Naive B cell (primary cell): ENCODE results near the gene PITPNM3. TPM values are rescaled to one million over a fixed set of nuclear protein-coding genes. Genes with fewer than 3 reads are reported as not detected.

Source experiments
- ATAC-seq, 2 donors: fragments of 150-1000 bp; cut with Tn5 transposase; 2 replicates each; pipeline ENCODE4 v1.10.0; 2021; ENCODE audit warnings: low read depth in 2 of 2, mild to moderate bottlenecking in 2 of 2, moderate library complexity in 2 of 2
- DNase-seq: peaks from one replicate; pipeline ENCODE4 v3.0.0; 2022
- H3K27ac Mint-ChIP-seq, 6 donors: one replicate each; pipeline ENCODE4 v1.8.0; 2020 to 2022; ENCODE audit warnings: mild to moderate bottlenecking in 6 of 6, mixed read lengths in 6 of 6, moderate library complexity in 5 of 6, inconsistent platforms in 2 of 6
- H3K27me3 Mint-ChIP-seq, 3 donors: one replicate each; pipeline ENCODE4 v1.8.0; 2021 to 2022; ENCODE audit warnings: mixed read lengths in 3 of 3, mild to moderate bottlenecking in 1 of 3
- H3K36me3 Mint-ChIP-seq, 2 donors: one replicate each; pipeline ENCODE4 v1.8.0; 2020 to 2022; ENCODE audit warnings: mixed read lengths in 2 of 2, inconsistent platforms in 1 of 2, mild to moderate bottlenecking in 1 of 2
- H3K4me1 Mint-ChIP-seq, 3 donors: one replicate each; pipeline ENCODE4 v1.8.0; 2020 to 2022; ENCODE audit warnings: mixed read lengths in 3 of 3, inconsistent platforms in 1 of 3, mild to moderate bottlenecking in 1 of 3, moderate library complexity in 1 of 3
- H3K4me3 Mint-ChIP-seq, 8 donors: one replicate each; pipeline ENCODE4 v1.8.0; 2020 to 2022; ENCODE audit warnings: mild to moderate bottlenecking in 8 of 8, mixed read lengths in 8 of 8, moderate library complexity in 8 of 8, inconsistent platforms in 2 of 8
- H3K9me3 Mint-ChIP-seq, 7 donors: one replicate each; pipeline ENCODE4 v1.8.0; 2020 to 2022; ENCODE audit warnings: mixed read lengths in 7 of 7, mild to moderate bottlenecking in 5 of 7, inconsistent platforms in 2 of 7, moderate library complexity in 1 of 7
- polyA plus RNA-seq, 6 donors: library from polyadenylated mRNA; unstranded; fragments of 300-500 nt; fragmentation: Illumina TruSeq; gene quantifications; one replicate each; pipeline ENCODE4 v1.2.3, GENCODE V29; 2021; ENCODE audit warnings: low read depth in 6 of 6

PITPNM3 gene
- polyA plus RNA-seq, 6 donors from 2014 or later: 0.04 to 0.12 (median 0.07) TPM; not detected in 3

GRCh38 chr17:6508016-6508415 is 48.3 kb downstream of the PITPNM3 start:
- no peak overlapping the region for H3K27ac Mint-ChIP-seq

GRCh38 chr17:6507535-6507934 is 48.8 kb downstream of the PITPNM3 start:
- H3K9me3 Mint-ChIP-seq: no peaks in the 10 kb centered on the region
- DNase-seq (no peak), ATAC-seq (no peak)
- peaks cover 0 to 5% (median 4%) of the 10 kb centered on the region in 3 donors for H3K4me1 Mint-ChIP-seq
- H3K36me3 Mint-ChIP-seq: no peaks in the 10 kb centered on the region
- H3K27me3 Mint-ChIP-seq: peaks cover 0 to 18% (median 15%) of the 10 kb centered on the region in 3 donors
- H3K27ac Mint-ChIP-seq: no peak overlapping the region
- no peak overlapping the region for H3K4me3 Mint-ChIP-seq

More at GRCh38 chr17:6508016-6508415, 48.3 kb downstream of the PITPNM3 start:
- peaks cover 0 to 5% (median 4%) of the 10 kb centered on the region in 3 donors for H3K4me1 Mint-ChIP-seq
- H3K27me3 Mint-ChIP-seq: peaks cover 0 to 23% (median 15%) of the 10 kb centered on the region in 3 donors
- H3K36me3 Mint-ChIP-seq: no peaks in the 10 kb centered on the region
- DNase-seq (no peak), ATAC-seq (no peak)
- H3K9me3 Mint-ChIP-seq: no peaks in the 10 kb centered on the region
- no peak overlapping the region for H3K4me3 Mint-ChIP-seq

DNA sequence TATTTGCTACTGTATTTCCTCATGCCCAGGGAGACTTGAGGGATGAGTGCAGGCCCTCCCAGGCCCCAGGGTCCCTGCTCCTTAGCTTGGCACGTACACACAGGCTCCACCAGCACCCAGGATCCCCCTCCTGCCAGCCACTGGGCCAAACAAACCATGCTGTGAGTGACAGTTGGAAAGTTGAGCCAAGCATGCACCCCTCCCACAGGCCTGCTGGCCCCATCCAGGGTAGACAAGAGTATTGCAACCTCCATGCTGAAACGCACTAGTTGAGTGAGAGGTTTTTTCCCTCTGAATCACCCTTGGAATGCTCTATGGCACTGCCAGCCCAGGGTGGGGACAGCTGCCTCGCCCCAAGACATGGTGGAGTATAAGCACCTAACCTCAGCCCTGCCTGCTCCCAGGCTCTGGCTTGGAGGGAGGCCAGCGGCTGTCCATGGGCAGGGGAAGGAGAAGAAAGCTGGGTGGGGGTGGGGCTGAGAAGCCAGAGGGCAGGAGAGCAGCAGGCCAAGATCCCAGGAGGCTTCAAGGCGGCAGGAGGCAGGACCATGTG is 49.6 kb downstream of the PITPNM3 start:
- no peak for ATAC-seq
- Mint-ChIP-seq H3K4me1 (peaks cover 0 to 5% (median 5%) of the 10 kb centered on the region in 3 donors), H3K27me3 (peaks cover 0 to 16% (median 15%) of the 10 kb centered on the region in 3 donors), H3K4me3 (no peak overlapping the region), H3K36me3 (no peaks in the 10 kb centered on the region), H3K27ac (no peak overlapping the region), H3K9me3 (no peaks in the 10 kb centered on the region)
- no peak for DNase-seq

DNA sequence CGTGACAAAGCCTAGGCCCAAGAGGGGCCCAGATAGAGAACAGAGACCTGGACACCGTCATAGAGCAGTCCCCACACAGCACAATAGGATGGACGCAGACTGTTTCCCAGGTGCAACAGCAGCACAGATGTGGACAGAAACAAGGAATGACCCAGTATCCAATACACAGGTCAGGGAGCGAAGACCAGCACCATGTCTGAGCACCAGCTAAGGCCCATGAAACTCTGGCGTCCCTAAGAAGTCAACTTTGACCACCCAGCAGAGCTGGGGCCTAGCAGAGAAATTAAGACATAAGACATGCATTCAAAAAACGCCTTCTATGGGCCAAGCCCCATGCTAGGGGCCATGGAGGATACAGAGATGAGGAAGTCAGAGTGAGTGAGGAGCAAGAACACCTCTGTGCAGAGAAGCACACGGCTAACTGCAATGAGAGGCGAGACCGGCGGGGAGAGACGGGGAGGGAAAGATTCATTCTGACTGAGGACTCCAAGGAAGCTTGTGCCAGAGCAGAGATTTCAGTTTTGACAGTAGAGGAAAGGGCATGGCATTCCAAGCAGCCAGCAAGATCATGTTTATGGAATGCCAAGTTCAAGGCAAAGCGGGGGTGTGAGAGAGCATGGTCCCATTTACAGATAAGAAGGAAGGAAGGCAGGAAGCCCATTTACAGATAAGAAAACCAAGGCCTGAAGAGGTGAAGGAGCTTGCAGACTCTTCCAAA is 50.8 kb downstream of the PITPNM3 start:
- Mint-ChIP-seq H3K4me1 (peaks cover 0 to 7% (median 5%) of the 10 kb centered on the region in 3 donors), H3K4me3 (no peak overlapping the region)

DNA sequence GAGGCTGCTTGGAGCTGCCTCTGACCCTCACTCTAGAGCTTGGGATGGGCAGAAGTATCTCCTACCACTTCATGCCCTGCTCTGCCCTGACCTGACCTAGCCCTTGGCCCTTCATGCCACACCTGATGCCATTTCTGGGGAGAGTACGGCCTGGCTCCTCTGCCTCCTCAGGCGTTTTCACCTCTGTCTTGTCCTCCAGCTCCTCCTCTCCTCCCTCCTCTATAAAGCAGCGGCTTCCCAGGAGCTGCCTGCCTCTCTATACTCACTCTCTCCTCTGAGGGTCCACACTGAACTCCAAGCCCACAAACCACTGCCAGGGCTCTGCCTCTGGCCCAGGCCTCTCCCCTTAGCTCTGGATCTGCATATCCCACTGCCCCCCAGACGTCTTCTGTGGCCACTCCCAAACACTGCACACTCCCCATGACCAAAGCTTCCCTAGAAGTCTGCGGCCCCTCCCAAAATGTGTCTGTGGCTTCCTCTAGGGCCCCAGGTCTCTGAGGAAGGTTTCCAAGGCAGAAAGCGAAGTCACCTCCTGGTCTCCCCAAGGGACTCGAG is 52.6 kb downstream of the PITPNM3 start:
- no peaks in the 10 kb centered on the region for H3K36me3 Mint-ChIP-seq
- DNase-seq: no peak
- H3K9me3 Mint-ChIP-seq: no peaks in the 10 kb centered on the region

More for the DNA sequence above, 50.8 kb downstream of the PITPNM3 start:
- ATAC-seq (no peak), DNase-seq (no peak)
- H3K36me3 Mint-ChIP-seq: no peaks in the 10 kb centered on the region
- H3K27ac Mint-ChIP-seq: no peak overlapping the region
- peaks cover 0 to 16% (median 15%) of the 10 kb centered on the region in 3 donors for H3K27me3 Mint-ChIP-seq
- no peaks in the 10 kb centered on the region for H3K9me3 Mint-ChIP-seq

GRCh38 chr17:6502871-6503509 is 53.4 kb downstream of the PITPNM3 start:
- H3K27me3 Mint-ChIP-seq: peaks cover 0 to 14% (median 11%) of the 10 kb centered on the region in 3 donors
- H3K4me1 Mint-ChIP-seq: peaks cover 0 to 12% (median 7%) of the 10 kb centered on the region in 3 donors
- no peak for ATAC-seq
- H3K9me3 Mint-ChIP-seq: no peaks in the 10 kb centered on the region
- H3K4me3 Mint-ChIP-seq: no peak overlapping the region
- no peaks in the 10 kb centered on the region for H3K36me3 Mint-ChIP-seq
- DNase-seq: no peak
- H3K27ac Mint-ChIP-seq: no peak overlapping the region

More for the DNA sequence above, 52.6 kb downstream of the PITPNM3 start:
- H3K4me1 Mint-ChIP-seq: peaks cover 0 to 7% (median 5%) of the 10 kb centered on the region in 3 donors
- H3K4me3 Mint-ChIP-seq: peak overlapping the region in 1 of 8 donors; percentile 48
- peaks cover 0 to 16% (median 15%) of the 10 kb centered on the region in 3 donors for H3K27me3 Mint-ChIP-seq
- H3K27ac Mint-ChIP-seq: no peak overlapping the region
- ATAC-seq: no peak

DNA sequence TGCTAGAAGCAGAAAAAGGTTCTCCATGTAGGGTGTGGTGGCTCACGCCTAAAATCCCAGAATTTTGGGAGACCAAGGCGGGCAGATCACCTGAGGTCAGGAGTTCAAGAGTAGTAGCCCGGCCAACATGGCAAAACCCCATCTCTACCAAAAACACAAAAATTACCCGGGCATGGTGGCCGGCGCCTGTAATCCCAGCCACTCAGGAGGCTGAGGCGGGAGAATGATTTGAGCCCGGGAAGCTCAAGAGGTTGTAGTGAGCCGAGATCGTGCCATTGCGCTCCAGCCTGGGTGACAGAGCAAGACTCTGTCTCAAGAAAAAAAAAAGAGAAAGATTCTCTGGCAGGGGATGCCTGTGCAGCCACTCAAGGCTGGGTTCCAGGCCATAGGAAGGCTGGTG is 54.2 kb downstream of the PITPNM3 start:
- peaks cover 3 to 21% (median 10%) of the 10 kb centered on the region in 3 donors for H3K4me1 Mint-ChIP-seq
- peak overlapping the region in 1 of 6 donors; percentile 27 for H3K27ac Mint-ChIP-seq
- peaks cover 0 to 15% (median 14%) of the 10 kb centered on the region in 3 donors for H3K27me3 Mint-ChIP-seq
- H3K4me3 Mint-ChIP-seq: no peak overlapping the region
- ATAC-seq: no peak
- no peaks in the 10 kb centered on the region for H3K36me3 Mint-ChIP-seq
- DNase-seq: no peak
- H3K9me3 Mint-ChIP-seq: no peaks in the 10 kb centered on the region

- no peak for DNase-seq
- no peaks in the 10 kb centered on the region for H3K36me3 Mint-ChIP-seq
- H3K4me1 Mint-ChIP-seq: peaks cover 11 to 29% (median 17%) of the 10 kb centered on the region in 3 donors
- no peaks in the 10 kb centered on the region for H3K9me3 Mint-ChIP-seq
- ATAC-seq: no peak
- peaks cover 0 to 22% (median 22%) of the 10 kb centered on the region in 3 donors for H3K27me3 Mint-ChIP-seq
- H3K27ac Mint-ChIP-seq: peak overlapping the region in 1 of 6 donors; percentile 61
- no peak overlapping the region for H3K4me3 Mint-ChIP-seq
Observed at GRCh38 chr17:6501359-6501758, 55.0 kb downstream of the PITPNM3 start.

DNA sequence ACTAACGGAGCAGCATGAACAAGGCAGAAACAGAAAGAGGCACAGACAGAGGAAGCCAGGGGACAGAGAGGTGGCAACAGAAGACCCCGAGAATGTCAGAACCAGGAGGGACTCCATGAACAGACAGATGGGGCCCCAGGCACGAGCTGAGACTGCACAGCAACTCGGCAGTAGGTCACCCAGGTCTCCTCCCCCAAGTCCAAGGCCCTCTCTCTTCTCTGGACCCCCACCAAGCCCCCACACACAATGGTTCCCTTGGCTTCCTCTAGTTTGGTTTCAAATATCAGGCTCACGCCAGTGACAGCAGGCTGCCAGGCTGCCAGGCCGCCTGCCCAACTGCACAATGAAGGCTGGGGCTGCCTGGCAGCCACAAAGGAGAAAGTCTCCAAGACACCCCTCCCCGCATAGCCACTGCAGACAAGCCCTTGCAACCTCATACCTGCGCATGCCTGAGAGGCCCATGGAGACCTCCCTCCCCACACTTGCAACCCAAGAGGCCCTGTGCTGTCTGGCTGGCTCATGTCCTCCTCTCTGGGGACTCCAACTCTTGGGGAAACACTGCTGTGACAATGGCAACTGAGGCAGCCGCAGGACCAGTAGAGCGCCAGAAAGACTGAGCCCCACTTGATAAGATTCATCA is 57.3 kb downstream of the PITPNM3 start:
- Mint-ChIP-seq H3K4me3 (no peak overlapping the region), H3K27me3 (peaks cover 0 to 35% (median 29%) of the 10 kb centered on the region in 3 donors), H3K27ac (peak overlapping the region in 1 of 6 donors; percentile 8), H3K9me3 (no peaks in the 10 kb centered on the region), H3K4me1 (peaks cover 23 to 39% (median 24%) of the 10 kb centered on the region in 3 donors), H3K36me3 (no peaks in the 10 kb centered on the region)
- ATAC-seq (no peak), DNase-seq (no peak)

GRCh38 chr17:6498356-6498755 is 58.0 kb downstream of the PITPNM3 start:
- DNase-seq (no peak), ATAC-seq (no peak)
- Mint-ChIP-seq H3K36me3 (no peaks in the 10 kb centered on the region), H3K9me3 (no peaks in the 10 kb centered on the region), H3K27ac (peak overlapping the region in 2 of 6 donors; percentile 8 to 60), H3K27me3 (peaks cover 0 to 33% (median 28%) of the 10 kb centered on the region in 3 donors), H3K4me1 (peaks cover 23 to 35% (median 24%) of the 10 kb centered on the region in 3 donors), H3K4me3 (no peak overlapping the region)

- DNase-seq (no peak), ATAC-seq (no peak)
- H3K9me3 Mint-ChIP-seq: no peaks in the 10 kb centered on the region
- peaks cover 23 to 35% (median 24%) of the 10 kb centered on the region in 3 donors for H3K4me1 Mint-ChIP-seq
- no peaks in the 10 kb centered on the region for H3K36me3 Mint-ChIP-seq
- H3K27ac Mint-ChIP-seq: peak overlapping the region in 1 of 6 donors; percentile 60
- H3K4me3 Mint-ChIP-seq: peak overlapping the region in 1 of 8 donors; percentile 55
- H3K27me3 Mint-ChIP-seq: peaks cover 0 to 33% (median 28%) of the 10 kb centered on the region in 3 donors
Observed at GRCh38 chr17:6497496-6498221, 58.7 kb downstream of the PITPNM3 start.

- no peaks in the 10 kb centered on the region for H3K9me3 Mint-ChIP-seq
- DNase-seq: no peak
- peak overlapping the region in 7 of 8 donors; percentile 43 to 84 (median 79) for H3K4me3 Mint-ChIP-seq
- H3K4me1 Mint-ChIP-seq: peaks cover 23 to 35% (median 24%) of the 10 kb centered on the region in 3 donors
- ATAC-seq: peak; percentile 23 to 41
- H3K36me3 Mint-ChIP-seq: no peaks in the 10 kb centered on the region
- H3K27ac Mint-ChIP-seq: peak overlapping the region in 3 of 6 donors; percentile 6 to 26 (median 21)
- peaks cover 0 to 33% (median 28%) of the 10 kb centered on the region in 3 donors for H3K27me3 Mint-ChIP-seq
Observed at GRCh38 chr17:6496640-6497441, 59.5 kb downstream of the PITPNM3 start.
